Measurements from ENCODE around the gene TAGLN2. TPM values are rescaled to one million over a fixed set of nuclear protein-coding genes. Genes with fewer than 3 reads are reported as not detected.

The TAGLN2 gene
- polyA plus RNA-seq, 3 donors: 658 to 1,259 (median 918) TPM

- WGBS (ENCODE audit: insufficient coverage): 87% methylated on average over 3 of the region's 11 CpGs
- Mint-ChIP-seq H3K27me3 (ENCODE audit: low read depth in 3 of 3) (peaks cover 4 to 14% (median 6%) of the 10 kb centered on the region in 3 donors), H3K9me3 (peaks cover 0 to 3% (median 0%) of the 10 kb centered on the region in 7 donors), H3K27ac (no peak overlapping the region), H3K36me3 (no peaks in the 10 kb centered on the region), H3K4me3 (no peak overlapping the region), H3K4me1 (no peaks in the 10 kb centered on the region)
- TF ChIP-seq CTCF (IDR thresholded peaks at IDR 0.05): no peak
- DNase-seq: no peak
- intact Hi-C loops (cut with micrococcal nuclease): no loop called here
- no peaks in the 10 kb centered on the region for H3K9me3 ChIP-seq (replicated peaks in 1 of 2; ENCODE audit: control insufficient read depth in 1 of 2, insufficient read depth in 1 of 2, low read length in 2 of 2)
- H3K79me2 ChIP-seq (ENCODE audit: insufficient read depth, low read length): no peaks in the 10 kb centered on the region
- H3K9ac ChIP-seq (ENCODE audit: insufficient read depth, low read length, poor library complexity, severe bottlenecking): no peak overlapping the region
- no peak overlapping the region for H3K27ac ChIP-seq (ENCODE audit: low read depth in 1 of 2, low read length in 2 of 2)
- H2AFZ ChIP-seq (ENCODE audit: insufficient read depth, low read depth, low read length, poor library complexity, severe bottlenecking): no peak overlapping the region
- no peak overlapping the region for H3K4me2 ChIP-seq (replicated peaks; ENCODE audit: extremely low read depth, low read length, poor library complexity, severe bottlenecking)
- no peaks in the 10 kb centered on the region for H3K36me3 ChIP-seq (replicated peaks in 1 of 2; ENCODE audit: control insufficient read depth in 1 of 2, insufficient read depth in 2 of 2, low read length in 2 of 2)
- no peak overlapping the region for H3K4me3 ChIP-seq (replicated peaks in 1 of 3; ENCODE audit: low read depth in 2 of 3, low read length in 3 of 3)
- no peaks in the 10 kb centered on the region for H4K20me1 ChIP-seq (ENCODE audit: insufficient read depth, low read length)
- H3K4me1 ChIP-seq (ENCODE audit: control insufficient read depth in 1 of 2, insufficient read depth in 2 of 2, low read length in 2 of 2): no peaks in the 10 kb centered on the region
- no peaks in the 10 kb centered on the region for H3K27me3 ChIP-seq (ENCODE audit: control insufficient read depth in 2 of 2, insufficient read depth in 2 of 2, low read length in 2 of 2)
Observed at GRCh38 chr1:159962176-159962575, 36.9 kb upstream of the TAGLN2 start.

- no peaks in the 10 kb centered on the region for H3K27me3 ChIP-seq (ENCODE audit: control insufficient read depth in 2 of 2, insufficient read depth in 2 of 2, low read length in 2 of 2)
- H3K4me1 Mint-ChIP-seq: no peaks in the 10 kb centered on the region
- H3K36me3 ChIP-seq (replicated peaks in 1 of 2; ENCODE audit: control insufficient read depth in 1 of 2, insufficient read depth in 2 of 2, low read length in 2 of 2): no peaks in the 10 kb centered on the region
- no peak overlapping the region for H3K27ac Mint-ChIP-seq
- peaks cover 0 to under 1% (median 0%) of the 10 kb centered on the region in 7 donors for H3K9me3 Mint-ChIP-seq
- no peak overlapping the region for H3K4me3 ChIP-seq (replicated peaks in 1 of 3; ENCODE audit: low read depth in 2 of 3, low read length in 3 of 3)
- H3K4me3 Mint-ChIP-seq: no peak overlapping the region
- no peaks in the 10 kb centered on the region for H3K4me1 ChIP-seq (ENCODE audit: control insufficient read depth in 1 of 2, insufficient read depth in 2 of 2, low read length in 2 of 2)
- intact Hi-C loops (cut with micrococcal nuclease): no loop called here
- no peak overlapping the region for H3K27ac ChIP-seq (ENCODE audit: low read depth in 1 of 2, low read length in 2 of 2)
- H4K20me1 ChIP-seq (ENCODE audit: insufficient read depth, low read length): no peaks in the 10 kb centered on the region
- H3K9me3 ChIP-seq (replicated peaks in 1 of 2; ENCODE audit: control insufficient read depth in 1 of 2, insufficient read depth in 1 of 2, low read length in 2 of 2): no peaks in the 10 kb centered on the region
- no peaks in the 10 kb centered on the region for H3K79me2 ChIP-seq (ENCODE audit: insufficient read depth, low read length)
- H3K36me3 Mint-ChIP-seq: no peaks in the 10 kb centered on the region
- H3K4me2 ChIP-seq (replicated peaks; ENCODE audit: extremely low read depth, low read length, poor library complexity, severe bottlenecking): no peak overlapping the region
- no peak for TF ChIP-seq CTCF (IDR thresholded peaks at IDR 0.05)
- WGBS (ENCODE audit: insufficient coverage): 98% methylated on average over 8 of the region's 15 CpGs
- peaks cover 4 to 14% (median 6%) of the 10 kb centered on the region in 3 donors for H3K27me3 Mint-ChIP-seq (ENCODE audit: low read depth in 3 of 3)
- no peak for DNase-seq
- no peak overlapping the region for H2AFZ ChIP-seq (ENCODE audit: insufficient read depth, low read depth, low read length, poor library complexity, severe bottlenecking)
- no peak overlapping the region for H3K9ac ChIP-seq (ENCODE audit: insufficient read depth, low read length, poor library complexity, severe bottlenecking)
Observed at GRCh38 chr1:159961636-159962035, 36.3 kb upstream of the TAGLN2 start.

Data from CD14-positive monocyte (primary cell).